HL-60 (cell line): ENCODE results near the gene ISG15.

ENCODE experiments used
- CTCF ChIP-seq: IDR thresholded peaks from one replicate; pipeline ENCODE4 v1.5.1; 2011; ENCODE audit warnings: low read length, control low read depth, inconsistent platforms; ENCODE audit not compliant: insufficient read depth
- GABPA ChIP-seq: IDR thresholded peaks from 2 replicates; pipeline ENCODE4 v1.6.1; 2012; ENCODE audit warnings: low read depth
- POLR2AphosphoS5 ChIP-seq: IDR thresholded peaks from 2 replicates; pipeline ENCODE4 v1.6.1; 2012; ENCODE audit warnings: low read depth

DNA sequence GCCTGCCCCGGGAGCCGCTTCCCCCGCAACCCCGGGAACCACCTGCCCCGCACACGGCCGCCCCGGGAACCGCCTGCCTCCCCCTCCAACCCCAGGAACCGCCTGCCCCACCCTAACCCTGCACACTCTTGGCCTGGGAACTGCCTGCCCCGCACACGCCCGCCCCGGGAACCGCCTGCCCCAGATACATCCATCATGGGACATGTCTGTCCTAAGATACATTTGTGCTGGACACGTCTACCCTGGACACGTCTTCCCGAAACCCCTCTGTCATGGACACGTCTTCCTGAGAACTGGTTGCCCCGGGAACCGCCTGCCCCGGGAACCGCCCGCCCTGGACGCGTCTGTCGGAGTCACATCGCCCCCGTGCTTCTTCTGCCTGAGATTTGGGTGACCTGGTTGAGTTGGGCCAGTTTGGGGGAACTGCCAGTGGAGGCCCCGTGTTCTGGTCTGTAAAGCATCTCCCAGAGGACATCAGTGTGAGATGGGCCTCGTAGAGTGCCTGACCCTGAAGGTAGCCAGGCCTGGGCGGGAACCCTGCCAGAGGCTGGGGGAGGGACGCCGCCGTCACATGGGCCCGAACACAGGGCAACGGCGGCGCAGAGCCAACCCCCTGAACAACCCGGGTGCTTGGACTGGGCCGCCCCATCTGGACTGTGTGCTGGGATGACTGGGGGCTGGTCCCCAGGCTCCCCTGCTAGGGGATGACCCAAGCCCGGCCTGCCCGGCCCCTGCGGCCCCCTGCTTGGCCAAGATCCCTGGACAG, 35.0 kb upstream of the ISG15 start:
- no peak for TF ChIP-seq GABPA
- no peak for TF ChIP-seq CTCF
- TF ChIP-seq POLR2AphosphoS5, result no peak
